Gastroesophageal sphincter (tissue), 4 donors: ENCODE measurements around the gene TMEM200A. TPM values are rescaled to one million over a fixed set of nuclear protein-coding genes. Genes with fewer than 3 reads are reported as not detected.

ENCODE experiments used
- ATAC-seq: fragments of 150-250 bp; one replicate; pipeline ENCODE4 v1.9.1; 2016; ENCODE audit warnings: mild to moderate bottlenecking, moderate library complexity
- H3K27ac ChIP-seq, 4 donors: fragments of 200-600 bp; sonication (generic) in 3 of 4; 1 replicate in 3 of 4; 2 replicates in 1 of 4; pipeline ENCODE4 v1.5.1; 2016 to 2019
- H3K27me3 ChIP-seq: fragments of 200-600 bp; sonication (generic); one replicate; pipeline ENCODE4 v1.5.1; 2019
- H3K36me3 ChIP-seq, 2 donors: fragments of 200-600 bp; sonication (generic); one replicate each; pipeline ENCODE4 v1.5.1; 2019; ENCODE audit warnings: control low read depth in 1 of 2
- H3K4me1 ChIP-seq, 3 donors: fragments of 200-600 bp; sonication (generic); 1 replicate in 2 of 3; 2 replicates in 1 of 3; pipeline ENCODE4 v1.5.1; 2016 to 2019; ENCODE audit warnings: control low read depth in 2 of 3
- H3K4me3 ChIP-seq, 2 donors: fragments of 200-600 bp; sonication (generic); one replicate each; pipeline ENCODE4 v1.5.1; 2019; ENCODE audit warnings: mild to moderate bottlenecking in 1 of 2, moderate library complexity in 1 of 2
- H3K9me3 ChIP-seq, 3 donors: fragments of 200-600 bp; sonication (generic); one replicate each; pipeline ENCODE4 v1.5.1; 2017 to 2019; ENCODE audit warnings: control low read depth in 2 of 3
- CTCF ChIP-seq, 4 experiments: fragments of 200-600 bp in 2 of 4; fragments of 450-650 bp in 2 of 4; sonication (generic) in 1 of 4; IDR thresholded peaks; one replicate each; pipeline ENCODE4 v1.5.1; 2017 to 2019; ENCODE audit warnings: antibody characterized with exemption in 4 of 4, mild to moderate bottlenecking in 2 of 4, moderate library complexity in 2 of 4
- EP300 ChIP-seq: sonication (generic); formaldehyde crosslinking; IDR thresholded peaks from one replicate; pipeline ENCODE4 v1.6.1; 2017; ENCODE audit warnings: antibody characterized with exemption, mild to moderate bottlenecking
- POLR2A ChIP-seq, 2 donors: fragments of 450-650 bp; IDR thresholded peaks; one replicate each; pipeline ENCODE4 v1.6.1; 2017; ENCODE audit warnings: antibody characterized with exemption in 2 of 2, mild to moderate bottlenecking in 2 of 2, moderate library complexity in 1 of 2
- POLR2AphosphoS5 ChIP-seq: sonication (generic); formaldehyde crosslinking; IDR thresholded peaks from one replicate; pipeline ENCODE4 v1.6.1; 2017; ENCODE audit warnings: antibody characterized with exemption
- WGBS, 2 donors: methylation state at CpG; one replicate each; pipeline ENCODE4 v1.1.5; 2018; ENCODE audit warnings: low coverage in 1 of 2; 5-methylcytosine and 5-hydroxymethylcytosine counted together
- total RNA-seq, 4 donors: library from RNA; depleted of rRNA; stranded (reverse); fragments of >200 nt; gene quantifications; one replicate each; pipeline ENCODE4 v1.1.0, GENCODE V29; 2016

Gene TMEM200A
- total RNA-seq, 4 donors from 2014 or later, result 0.46 to 1.3 (median 0.87) TPM

DNA sequence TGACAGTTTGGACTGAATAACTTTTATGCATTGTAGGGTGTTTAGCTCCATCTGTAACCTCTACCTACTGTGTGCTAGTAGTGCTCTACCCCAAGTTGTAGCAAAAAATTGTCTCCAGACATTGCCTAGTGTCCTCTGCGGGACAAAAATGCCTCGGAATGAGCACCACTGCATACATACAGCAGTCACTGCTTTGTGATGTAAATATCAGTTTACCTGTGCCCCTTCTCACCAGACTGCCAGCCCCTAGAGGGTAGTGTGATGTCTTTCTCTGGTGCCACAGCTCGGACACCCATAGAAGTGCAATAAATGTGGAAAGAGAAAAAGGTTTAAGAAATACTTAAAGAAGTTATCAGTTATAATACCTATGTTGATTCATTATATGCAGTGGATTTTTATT lies 25.1 kb downstream of the TMEM200A start:
- H3K9me3 ChIP-seq, result no peaks in the 10 kb centered on the region
- WGBS, 2 donors, result 78 to 83% methylated on average over 3 of the region's 3 CpGs
- no peak overlapping the region for H3K27ac ChIP-seq
- no peaks in the 10 kb centered on the region for H3K36me3 ChIP-seq
- no peak for ATAC-seq
- no peaks in the 10 kb centered on the region for H3K27me3 ChIP-seq
- no peak overlapping the region for H3K4me3 ChIP-seq
- TF ChIP-seq POLR2AphosphoS5 (no peak), EP300 (no peak), POLR2A (IDR thresholded peaks at IDR 0.05) (no peak), CTCF (IDR thresholded peaks at IDR 0.05) (no peak)
- no peaks in the 10 kb centered on the region for H3K4me1 ChIP-seq

GRCh38 chr6:130393306-130393705 lies 27.5 kb downstream of the TMEM200A start:
- whole genome bisulfite sequencing, 2 donors, result 79 to 88% methylated on average over 6 of the region's 6 CpGs
- no peaks in the 10 kb centered on the region for H3K27me3 ChIP-seq
- no peaks in the 10 kb centered on the region for H3K9me3 ChIP-seq
- H3K27ac ChIP-seq, result no peak overlapping the region
- H3K4me1 ChIP-seq, result no peaks in the 10 kb centered on the region
- ATAC-seq, result no peak
- H3K4me3 ChIP-seq, result no peak overlapping the region
- H3K36me3 ChIP-seq, result no peaks in the 10 kb centered on the region
- no peak for TF ChIP-seq POLR2A (IDR thresholded peaks at IDR 0.05)
- TF ChIP-seq POLR2AphosphoS5, result no peak
- TF ChIP-seq CTCF (IDR thresholded peaks at IDR 0.05), result no peak
- TF ChIP-seq EP300, result no peak

GRCh38 chr6:130394246-130394645 lies 28.4 kb downstream of the TMEM200A start:
- TF ChIP-seq CTCF (IDR thresholded peaks at IDR 0.05), result no peak
- no peak for TF ChIP-seq POLR2AphosphoS5
- TF ChIP-seq POLR2A (IDR thresholded peaks at IDR 0.05), result no peak
- no peak for TF ChIP-seq EP300
- 33 to 39% methylated on average over 4 to 5 of the region's 5 CpGs for WGBS, 2 donors
- Histone ChIP-seq H3K27me3 (no peaks in the 10 kb centered on the region), H3K4me3 (no peak overlapping the region), H3K4me1 (no peaks in the 10 kb centered on the region), H3K27ac (no peak overlapping the region), H3K9me3 (no peaks in the 10 kb centered on the region), H3K36me3 (no peaks in the 10 kb centered on the region)
- no peak for ATAC-seq

- Histone ChIP-seq H3K27me3 (no peaks in the 10 kb centered on the region), H3K4me1 (no peaks in the 10 kb centered on the region), H3K4me3 (no peak overlapping the region), H3K36me3 (no peaks in the 10 kb centered on the region), H3K27ac (no peak overlapping the region), H3K9me3 (no peaks in the 10 kb centered on the region)
- no peak for ATAC-seq
- no peak for TF ChIP-seq POLR2A (IDR thresholded peaks at IDR 0.05)
- no peak for TF ChIP-seq CTCF (IDR thresholded peaks at IDR 0.05)
- no peak for TF ChIP-seq EP300
- TF ChIP-seq POLR2AphosphoS5, result no peak
- 83% methylated on average over 5 of the region's 5 CpGs for WGBS, 2 donors
Observed at GRCh38 chr6:130395164-130395563, 29.3 kb downstream of the TMEM200A start.

- no peak for ATAC-seq
- H3K9me3 ChIP-seq, result no peaks in the 10 kb centered on the region
- H3K4me1 ChIP-seq, result no peaks in the 10 kb centered on the region
- no peaks in the 10 kb centered on the region for H3K36me3 ChIP-seq
- peak overlapping the region in 1 of 2 donors; percentile 2 for H3K4me3 ChIP-seq
- no peaks in the 10 kb centered on the region for H3K27me3 ChIP-seq
- 32 to 40% methylated on average over 2 of the region's 2 CpGs for WGBS, 2 donors
- TF ChIP-seq CTCF (IDR thresholded peaks at IDR 0.05) (no peak), POLR2AphosphoS5 (no peak), POLR2A (IDR thresholded peaks at IDR 0.05) (no peak), EP300 (no peak)
- H3K27ac ChIP-seq, result no peak overlapping the region
Observed at GRCh38 chr6:130396722-130397121, 30.9 kb downstream of the TMEM200A start.
